ENCODE data around the gene ATP6V0D1.
A peak's percentile ranks its signal among the peaks of the same experiment; 100 is the strongest.

The ATP6V0D1 gene

GRCh38 chr16:67407176-67407787 lies 73.7 kb downstream of the ATP6V0D1 start:
- no peak for DNase-seq (ENCODE audit: low read depth, low spot score)

GRCh38 chr16:67406111-67406971 lies 74.6 kb downstream of the ATP6V0D1 start:
- DNase-seq (ENCODE audit: low read depth, low spot score) = peak; percentile 58

- no peak for DNase-seq (ENCODE audit: low read depth, low spot score)
Observed at GRCh38 chr16:67405336-67405735, 75.6 kb downstream of the ATP6V0D1 start.

- DNase-seq (ENCODE audit: low read depth, low spot score) = no peak
Observed at GRCh38 chr16:67404740-67405226, 76.2 kb downstream of the ATP6V0D1 start.

- DNase-seq (ENCODE audit: low read depth, low spot score) = no peak
Observed at GRCh38 chr16:67403976-67404555, 76.9 kb downstream of the ATP6V0D1 start.

- DNase-seq (ENCODE audit: low read depth, low spot score) = no peak
Observed at GRCh38 chr16:67400901-67401300, 80.1 kb downstream of the ATP6V0D1 start.

GRCh38 chr16:67399749-67400704 lies 80.9 kb downstream of the ATP6V0D1 start:
- DNase-seq (ENCODE audit: low read depth, low spot score) = no peak

GRCh38 chr16:67399218-67399733 lies 81.7 kb downstream of the ATP6V0D1 start:
- DNase-seq (ENCODE audit: low read depth, low spot score) = no peak

- no peak for DNase-seq (ENCODE audit: low read depth, low spot score)
Observed at GRCh38 chr16:67398546-67399217, 82.3 kb downstream of the ATP6V0D1 start.

GRCh38 chr16:67397812-67398545 lies 83.0 kb downstream of the ATP6V0D1 start:
- no peak for DNase-seq (ENCODE audit: low read depth, low spot score)

GRCh38 chr16:67397036-67397801 lies 83.7 kb downstream of the ATP6V0D1 start:
- no peak for DNase-seq (ENCODE audit: low read depth, low spot score)

- no peak for DNase-seq (ENCODE audit: low read depth, low spot score)
Observed at GRCh38 chr16:67396159-67397035, 84.6 kb downstream of the ATP6V0D1 start.

- no peak for DNase-seq (ENCODE audit: low read depth, low spot score)
Observed at GRCh38 chr16:67395458-67396158, 85.3 kb downstream of the ATP6V0D1 start.

GRCh38 chr16:67395105-67395457 lies 85.9 kb downstream of the ATP6V0D1 start:
- no peak for DNase-seq (ENCODE audit: low read depth, low spot score)

- DNase-seq (ENCODE audit: low read depth, low spot score) = no peak
Observed at GRCh38 chr16:67394155-67395104, 86.5 kb downstream of the ATP6V0D1 start.

GRCh38 chr16:67393788-67394154 lies 87.2 kb downstream of the ATP6V0D1 start:
- no peak for DNase-seq (ENCODE audit: low read depth, low spot score)

Measured in smooth muscle cell of the brain vasculature (primary cell).